HepG2 (cell line): ENCODE results near the gene DLEC1. TPM values are rescaled to one million over a fixed set of nuclear protein-coding genes. Genes with fewer than 3 reads are reported as not detected.
A peak's percentile ranks its signal among the peaks of the same experiment; 100 is the strongest.

ENCODE experiments used
- ATAC-seq: fragments of 200-7000 bp; cut with Tn5 transposase; 3 replicates; pipeline ENCODE4 v1.9.1; 2020; ENCODE audit warnings: mild to moderate bottlenecking, moderate library complexity
- BruUV-seq: library from RNA; stranded (reverse); fragments of 400-500 nt; replicated peaks from 2 replicates; lab custom pipeline; 2021; lab: Mats Ljungman, UMichigan
- CTCF ChIA-PET: fragments of 300-600 bp; formaldehyde crosslinking; extraction: SDS; loops from one replicate; lab custom pipeline; 2021; ENCODE audit warnings: low total read pairs, inconsistent platforms, low intra/inter-chr PET ratio; lab: Yijun Ruan, JAX
- POLR2A ChIA-PET: fragments of 350-600 bp; sonication (Branson Sonifier 250); formaldehyde crosslinking; loops from one replicate; lab custom pipeline; 2020; ENCODE audit warnings: antibody characterized with exemption, inconsistent platforms; lab: Yijun Ruan, JAX
- DNase-seq: peaks from one replicate; pipeline ENCODE4 v3.0.0-alpha.2; 2015; ENCODE audit warnings: low spot score
- FAIRE-seq: peaks from 3 replicates; lab custom pipeline; 2011; peaks lifted over from hg19 to GRCh38; lab: Jason Lieb, UNC
- H2AFZ ChIP-seq: one replicate; pipeline ENCODE4 v1.6.1; 2011; ENCODE audit warnings: low read length, inconsistent platforms
- H3K27ac ChIP-seq: fragments of 300-600 bp; 3 replicates; pipeline ENCODE4 v1.8.0; 2011; ENCODE audit warnings: mixed run types, mild to moderate bottlenecking, mixed read lengths, low read length, inconsistent platforms; ENCODE audit not compliant: insufficient read depth; ENCODE audit errors: extremely low read length
- H3K27me3 ChIP-seq, 2 experiments: fragments of 200-600 bp in 1 of 2; 2 replicates in 1 of 2; 3 replicates in 1 of 2; pipeline versions ENCODE4 v1.6.0 to v1.8.0; 2011; ENCODE audit warnings: low read length in 2 of 2, mild to moderate bottlenecking in 2 of 2, moderate library complexity in 2 of 2, inconsistent platforms in 1 of 2; ENCODE audit not compliant: insufficient read depth in 2 of 2, control insufficient read depth in 1 of 2
- H3K36me3 ChIP-seq, 2 experiments: fragments of 200-600 bp in 1 of 2; replicated peaks in 1 of 2; 2 replicates in 1 of 2; 3 replicates in 1 of 2; pipeline versions ENCODE4 v1.5.1 to v1.8.0; 2011; ENCODE audit warnings: low read length in 2 of 2, inconsistent platforms in 1 of 2; ENCODE audit not compliant: insufficient read depth in 2 of 2, control insufficient read depth in 1 of 2
- H3K4me1 ChIP-seq: 2 replicates; pipeline ENCODE4 v1.5.1; 2012; ENCODE audit warnings: low read length, inconsistent platforms; ENCODE audit not compliant: insufficient read depth
- H3K4me2 ChIP-seq: 2 replicates; pipeline ENCODE4 v1.6.0; 2011; ENCODE audit warnings: low read depth, low read length, inconsistent platforms
- H3K4me3 ChIP-seq, 3 experiments: fragments of 200-600 bp in 1 of 3; sonication (generic), shearing (Covaris generic) in 1 of 3; replicated peaks in 1 of 3; 2 replicates each; pipeline ENCODE4 v1.5.1; 2011 to 2016; ENCODE audit warnings: low read length in 3 of 3, inconsistent platforms in 2 of 3, low read depth in 2 of 3, mild to moderate bottlenecking in 2 of 3, control low read depth in 1 of 3, mixed read lengths in 1 of 3; ENCODE audit not compliant: insufficient read depth in 1 of 3
- H3K79me2 ChIP-seq: one replicate; pipeline ENCODE4 v1.6.1; 2011; ENCODE audit warnings: low read length, inconsistent platforms; ENCODE audit not compliant: insufficient read depth
- H3K9ac ChIP-seq: 2 replicates; pipeline ENCODE4 v1.6.0; 2011; ENCODE audit warnings: mild to moderate bottlenecking, low read depth, low read length, inconsistent platforms; ENCODE audit not compliant: insufficient read depth
- H3K9me3 ChIP-seq: 2 replicates; pipeline ENCODE4 v1.5.1; 2012; ENCODE audit warnings: mild to moderate bottlenecking, low read length
- H4K20me1 ChIP-seq: 2 replicates; pipeline ENCODE4 v1.6.0; 2011; ENCODE audit warnings: inconsistent platforms, mild to moderate bottlenecking, low read length, moderate library complexity; ENCODE audit not compliant: insufficient read depth
- CREBL2 ChIP-seq: sonication (generic); formaldehyde crosslinking; IDR thresholded peaks from 2 replicates; pipeline ENCODE4 v1.8.1; 2023; ENCODE audit warnings: missing genetic modification reagents, mild to moderate bottlenecking, borderline replicate concordance
- ZNF589 ChIP-seq: sonication (generic); formaldehyde crosslinking; conservative IDR thresholded peaks from 2 replicates; pipeline ENCODE4 v1.8.0; 2022; ENCODE audit warnings: mild to moderate bottlenecking, moderate library complexity, missing genetic modification reagents
- ZNF605 ChIP-seq: sonication (generic); formaldehyde crosslinking; IDR thresholded peaks from 2 replicates; pipeline ENCODE4 v1.8.0; 2022; ENCODE audit warnings: mild to moderate bottlenecking, missing genetic modification reagents
- ZNF883 ChIP-seq: sonication (generic); formaldehyde crosslinking; IDR thresholded peaks from 2 replicates; pipeline ENCODE4 v1.5.1; 2020; ENCODE audit warnings: mild to moderate bottlenecking, missing genetic modification reagents; ENCODE audit errors: not compliant biosample characterization
- whole genome bisulfite sequencing: methylation state at CpG from one replicate; pipeline ENCODE4 v1.1.6; 2017; ENCODE audit warnings: low lambda C conversion rate; 5-methylcytosine and 5-hydroxymethylcytosine counted together
- in situ Hi-C: cut with HindIII; loops from 2 replicates; pipeline ENCODE4 v1.10.0; 2017; ENCODE audit warnings: low pct_unique_long_range_greater_than_20kb; ENCODE audit not compliant: extremely low pct_ligation_motif_present
- intact Hi-C: fragments of 100-400 bp; cut with micrococcal nuclease; formaldehyde crosslinking; loops from one replicate; pipeline ENCODE4 v1.10.0; 2022; ENCODE audit not compliant: unreplicated experiment
- polyA plus RNA-seq, 8 experiments: library from polyadenylated mRNA; depleted of rRNA in 3 of 8; stranded (reverse) in 7 of 8; unstranded in 1 of 8; fragments of >200 nt; fragmentation: Illumina TruSeq in 4 of 8; extraction: Trizol in 4 of 8; gene quantifications; 2 replicates each; pipeline versions ENCODE4 v1.2.1 to v1.2.3, GENCODE V29; 2011 to 2016; ENCODE audit warnings: low read depth in 4 of 8, missing spikeins in 1 of 8, mixed read lengths in 1 of 8; ENCODE audit not compliant: insufficient read depth in 1 of 8
- total RNA-seq, 5 experiments: library from RNA; depleted of rRNA; stranded (reverse); fragments of >200 nt; fragmentation: Illumina TruSeq; extraction: Trizol; gene quantifications; 2 replicates each; pipeline ENCODE4 v1.2.3, GENCODE V29; 2016; ENCODE audit warnings: low read depth in 1 of 5

The DLEC1 gene
- total and polyA plus RNA-seq, 2 of the 13 experiments (the other 11 are each of a cell fraction or from before 2014, with no cell fraction given): 0.09 TPM; not detected in 1

GRCh38 chr3:38030126-38031021, 8.6 kb upstream of the DLEC1 start:
- peaks cover 13 to 36% of the 10 kb centered on the region in 2 experiments for H3K27me3 ChIP-seq
- FAIRE-seq (no peak), DNase-seq (no peak), ATAC-seq (no peak)
- H3K4me3 ChIP-seq: peak overlapping the region; percentile 56 to 75 (median 66); a peak in 4 of 6 replicates
- ChIA-PET CTCF (no interaction called here), POLR2A (interaction anchor here (1.7 kb wide), 1 partner anchor 15 kb away, joined by 4 read pairs; no protein-coding TSS in a partner anchor)
- WGBS: no CpG with 5 or more reads among the region's 8 CpGs
- in situ Hi-C loops (no loop called here), intact Hi-C loops (no loop called here)
- no peak overlapping the region for H2AFZ ChIP-seq
- TF ChIP-seq ZNF605 (CRISPR knock-in tag): 0 out of 2 replicates have a peak, but pooled peaks have one; percentile 20
- no peak for TF ChIP-seq ZNF883 (CRISPR knock-in tag)
- TF ChIP-seq CREBL2 (CRISPR knock-in tag): no peak
- 0 out of 2 replicates have a peak, but pooled peaks have one; percentile 6 for TF ChIP-seq ZNF589 (CRISPR knock-in tag)
- H3K4me2 ChIP-seq: peak overlapping the region; percentile 79
- H3K36me3 ChIP-seq: no peaks in the 10 kb centered on the region
- no peaks in the 10 kb centered on the region for H3K79me2 ChIP-seq
- no peaks in the 10 kb centered on the region for H3K9me3 ChIP-seq
- H3K4me1 ChIP-seq: peaks cover 27% of the 10 kb centered on the region
- BruUV-seq: no TSS peak
- H3K27ac ChIP-seq: no peak overlapping the region
- 0 out of 2 replicates have a peak overlapping the region, but pooled peaks have one; percentile 42 for H3K9ac ChIP-seq
- no peaks in the 10 kb centered on the region for H4K20me1 ChIP-seq
